GM03348 (cell line): ENCODE data around the gene NEURL1.

Source experiments
- DNase-seq: peaks from one replicate; pipeline ENCODE4 v3.0.0; 2012; ENCODE audit warnings: low spot score

Gene NEURL1

GRCh38 chr10:103546401-103546800 lies 52.9 kb downstream of the NEURL1 start:
- DNase-seq, result no peak

- DNase-seq, result no peak
Observed at GRCh38 chr10:103547391-103547946, 54.0 kb downstream of the NEURL1 start.

DNA sequence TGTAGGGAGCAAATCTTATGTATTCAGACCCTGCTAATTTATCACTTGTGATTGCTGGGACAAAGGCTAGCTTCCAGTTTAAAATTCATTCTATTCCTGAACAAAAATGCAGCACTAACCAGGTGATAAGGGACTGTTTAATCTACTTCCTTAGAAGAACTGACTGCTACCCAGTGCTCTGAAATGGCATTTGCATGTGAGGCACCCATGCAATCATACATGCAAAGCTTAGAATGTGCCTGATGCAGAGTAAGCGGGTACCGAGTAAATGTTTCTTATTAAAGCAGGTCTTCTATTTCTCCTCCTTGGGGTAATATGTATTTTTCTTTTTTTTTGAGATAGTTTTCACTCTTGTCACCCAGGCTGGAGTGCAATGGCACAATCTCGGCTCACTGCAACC lies 54.5 kb downstream of the NEURL1 start:
- DNase-seq, result no peak

DNA sequence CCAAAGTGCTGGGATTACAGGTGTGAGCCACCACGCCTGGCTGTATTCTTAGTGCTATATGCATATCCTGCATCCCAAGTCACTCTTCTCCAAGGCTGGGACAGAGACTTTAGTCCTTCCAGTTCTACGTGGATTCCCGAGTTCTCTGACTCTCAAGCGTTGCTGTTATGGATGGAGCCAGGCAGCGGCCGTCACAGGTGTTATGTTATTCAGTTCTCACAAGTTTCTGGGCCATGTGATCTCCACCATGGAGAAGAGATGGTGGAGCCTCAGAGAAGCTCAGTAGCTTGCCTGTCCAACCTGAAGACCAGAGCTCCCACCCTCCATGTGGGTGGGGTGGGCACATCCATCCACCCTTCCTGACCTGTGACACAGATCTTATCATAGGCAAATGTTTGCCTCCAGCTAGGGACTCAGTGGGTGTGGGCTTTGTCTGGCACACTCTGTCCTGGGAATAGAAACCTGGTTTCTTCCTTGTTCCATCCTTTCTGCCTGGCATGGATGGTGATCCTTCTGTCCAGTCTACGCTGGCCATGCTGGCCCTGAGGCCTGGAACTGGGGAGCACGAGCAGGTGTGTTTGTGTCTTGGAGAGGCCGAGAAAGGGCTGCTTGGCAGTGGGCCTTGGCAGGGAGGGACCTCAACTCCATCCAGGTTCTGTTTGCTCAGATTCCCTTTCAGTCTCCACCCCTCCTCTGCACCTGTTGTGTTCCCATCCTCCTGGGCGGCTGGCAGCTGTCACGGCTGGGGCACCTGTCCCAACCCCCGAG lies 55.3 kb downstream of the NEURL1 start:
- no peak for DNase-seq

DNA sequence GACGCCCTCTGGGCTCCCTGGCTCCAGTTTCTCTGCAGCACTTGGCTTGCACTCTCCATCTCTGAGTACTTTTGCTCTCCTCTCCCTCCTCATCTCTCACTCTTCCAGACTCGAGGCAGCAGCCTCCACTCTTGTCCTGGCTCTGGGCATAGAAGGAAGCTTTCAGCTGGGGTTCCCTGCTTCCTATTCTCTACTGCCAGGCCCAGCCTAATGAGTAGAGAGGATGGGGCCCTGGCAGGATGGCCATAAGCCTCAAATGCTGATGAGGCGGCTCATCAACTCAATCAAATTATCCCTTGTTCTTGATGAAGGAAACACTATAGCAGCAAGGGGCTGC lies 55.8 kb downstream of the NEURL1 start:
- no peak for DNase-seq

- no peak for DNase-seq
Observed at GRCh38 chr10:103550229-103550628, 56.7 kb downstream of the NEURL1 start.

GRCh38 chr10:103551619-103552602 lies 58.4 kb downstream of the NEURL1 start:
- no peak for DNase-seq

DNA sequence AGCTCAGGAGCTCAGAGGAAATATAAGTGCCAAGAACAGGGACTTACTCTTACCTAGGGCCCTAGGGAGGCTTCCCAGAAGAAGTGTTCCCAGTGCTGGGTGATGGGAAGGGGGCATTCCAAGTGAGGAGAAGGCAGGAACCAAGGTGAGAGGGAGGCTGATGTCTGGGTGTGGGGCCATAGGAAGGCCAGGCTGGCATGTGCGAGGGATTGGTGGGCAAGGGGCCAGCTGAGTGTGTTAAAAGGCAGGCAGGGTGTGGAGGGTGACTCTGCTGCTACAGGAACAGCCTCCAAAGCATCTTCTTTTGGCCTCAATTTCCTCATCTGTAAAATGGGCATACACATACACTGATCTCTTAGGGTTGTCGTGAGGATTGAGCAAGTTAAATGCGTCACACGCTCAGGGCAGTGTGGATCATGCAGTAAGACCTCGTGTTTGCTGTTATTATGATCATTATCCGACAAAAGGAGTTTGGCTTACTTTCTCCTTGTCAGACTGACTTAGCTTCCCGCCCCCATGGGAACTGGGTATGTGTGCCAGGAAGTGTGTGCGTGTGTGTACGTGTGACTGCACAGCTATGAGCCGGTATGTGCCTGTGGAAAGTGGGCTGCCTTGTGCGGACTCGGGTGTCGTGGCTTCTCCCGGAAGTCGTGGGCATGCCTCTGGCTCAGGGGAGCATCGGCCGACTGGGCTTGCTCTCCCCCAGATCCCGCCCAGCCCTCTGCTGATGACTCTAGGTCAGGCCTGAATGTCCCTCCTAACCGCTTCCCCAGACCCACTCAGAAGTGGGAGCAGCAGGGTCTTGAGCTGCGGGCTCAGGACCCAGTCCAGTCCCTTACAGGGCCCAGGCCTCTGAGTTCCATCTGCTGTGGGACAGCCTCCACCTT lies 59.6 kb downstream of the NEURL1 start:
- DNase-seq, result no peak

DNA sequence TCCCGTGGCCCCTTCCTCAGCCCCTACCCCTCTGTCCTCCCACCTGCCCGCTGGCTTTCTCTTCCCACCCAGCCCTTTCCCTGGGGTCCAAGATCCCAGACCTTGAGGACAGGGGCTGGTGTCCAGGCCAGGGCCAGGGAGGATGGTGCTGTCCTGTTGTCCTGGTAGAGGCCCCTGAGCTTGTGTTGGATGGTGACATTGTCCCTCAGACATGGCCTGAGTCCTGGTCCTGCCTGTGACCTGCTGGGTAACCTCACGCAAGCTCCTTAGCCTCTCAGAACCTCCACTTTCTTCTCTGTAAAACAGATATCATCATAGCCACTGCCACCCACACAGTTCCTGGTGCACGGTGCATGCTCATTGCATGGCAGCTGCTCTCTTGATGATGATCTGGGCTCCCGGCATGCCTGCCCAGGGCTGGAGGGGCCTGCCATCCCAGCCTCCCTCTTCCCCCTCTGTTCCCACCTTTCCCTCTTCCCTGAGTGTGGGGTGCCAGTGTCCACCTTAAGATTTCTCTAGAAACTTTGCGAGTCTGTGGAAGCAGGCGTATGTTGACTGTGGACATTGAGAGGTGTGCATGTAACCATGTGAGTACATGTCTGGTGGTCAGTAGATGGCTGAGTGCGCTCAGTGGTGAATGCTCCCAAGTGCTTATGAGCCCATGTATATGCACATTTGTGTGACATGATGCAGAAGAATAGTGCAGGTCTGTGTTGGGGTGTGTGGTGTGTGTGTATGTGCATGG lies 60.4 kb downstream of the NEURL1 start:
- no peak for DNase-seq

- peak; percentile 78 for DNase-seq
Observed at GRCh38 chr10:103554488-103555324, 61.2 kb downstream of the NEURL1 start.

DNA sequence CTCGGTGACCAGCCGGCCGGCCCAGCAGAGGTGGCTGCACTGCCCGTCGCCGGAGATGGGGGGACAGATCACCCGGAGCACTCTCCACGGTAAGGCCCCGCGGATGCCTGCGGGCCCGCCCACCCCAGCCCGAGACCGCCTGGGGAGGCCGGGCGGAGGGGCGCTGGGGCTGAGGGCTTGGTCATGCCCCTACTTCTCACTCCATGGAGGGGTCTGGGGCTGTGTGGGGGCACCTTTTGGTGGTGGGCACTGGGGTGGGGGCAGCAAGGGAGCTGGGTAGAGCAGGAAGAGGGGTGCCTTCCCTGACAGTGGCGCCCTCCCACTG lies 61.8 kb downstream of the NEURL1 start:
- DNase-seq, result no peak

GRCh38 chr10:103555712-103556111 lies 62.2 kb downstream of the NEURL1 start:
- DNase-seq, result no peak

- DNase-seq, result no peak
Observed at GRCh38 chr10:103556383-103557007, 63.0 kb downstream of the NEURL1 start.

- no peak for DNase-seq
Observed at GRCh38 chr10:103557455-103557854, 64.0 kb downstream of the NEURL1 start.

- no peak for DNase-seq
Observed at GRCh38 chr10:103558911-103559310, 65.4 kb downstream of the NEURL1 start.

GRCh38 chr10:103559776-103560175 lies 66.3 kb downstream of the NEURL1 start:
- DNase-seq, result no peak

DNA sequence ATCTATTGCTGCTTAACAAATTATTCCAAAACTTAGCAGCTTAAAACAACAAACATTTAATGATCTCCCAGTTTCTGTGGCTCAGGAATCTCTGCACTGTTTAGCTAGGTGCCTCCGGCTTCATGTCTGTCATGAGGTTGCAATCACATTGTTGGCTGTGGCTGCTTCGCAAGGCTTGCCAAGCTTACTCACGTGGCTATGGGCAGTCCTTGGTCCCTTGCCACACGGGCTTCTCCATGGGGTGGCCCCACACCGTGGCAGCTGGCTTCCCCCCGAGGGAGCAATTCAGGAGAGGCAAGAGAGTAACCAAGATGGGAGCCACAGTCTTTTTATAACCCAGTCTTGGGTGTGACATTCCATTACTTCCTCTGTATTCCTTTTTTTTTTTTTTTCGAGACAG lies 67.4 kb downstream of the NEURL1 start:
- DNase-seq, result no peak

GRCh38 chr10:103562383-103562782 lies 68.9 kb downstream of the NEURL1 start:
- no peak for DNase-seq

DNA sequence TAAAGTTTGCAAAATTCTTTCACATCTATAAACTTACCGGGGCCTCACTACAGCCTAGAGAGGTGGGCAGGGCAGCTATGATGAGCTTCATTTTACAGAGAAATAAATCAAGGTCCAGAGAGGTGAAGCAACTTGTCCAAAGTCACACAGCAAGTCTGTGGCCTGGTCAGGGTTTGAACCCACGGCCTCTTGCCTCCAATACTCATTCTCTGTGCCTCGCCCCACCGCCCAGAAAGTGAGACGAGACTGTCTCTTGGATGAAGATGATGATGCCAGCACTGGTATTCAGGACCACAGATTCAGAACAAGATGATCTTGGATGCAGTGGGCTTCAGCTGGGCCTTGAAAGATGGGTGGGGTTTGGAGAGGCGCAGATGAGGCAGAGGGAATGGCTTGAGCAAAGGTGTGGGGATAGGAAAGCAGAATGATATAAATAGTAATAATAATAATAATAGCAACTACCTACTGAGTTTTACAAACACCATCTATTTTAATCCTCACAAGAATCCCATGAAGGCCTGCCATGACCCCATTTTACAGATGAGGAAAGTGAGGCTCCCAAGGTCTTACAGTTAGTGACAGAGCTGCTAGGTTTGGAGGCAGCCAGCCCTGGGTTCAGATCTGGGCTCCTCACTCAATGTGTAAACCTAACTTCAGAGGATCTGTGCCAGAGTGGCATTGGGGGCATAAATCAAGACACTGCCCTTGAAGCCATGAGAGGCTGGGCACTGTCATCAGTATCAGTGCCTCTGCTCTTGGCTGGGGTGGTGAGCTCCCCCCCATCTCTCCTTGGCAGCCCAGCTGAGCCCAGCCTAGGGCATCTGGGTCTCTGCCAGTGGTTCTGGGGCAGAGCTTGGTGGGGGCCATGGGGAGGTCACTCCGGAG lies 70.0 kb downstream of the NEURL1 start:
- DNase-seq, result no peak
